Activated CD4-positive, alpha-beta memory T cell treated with anti-CD3 and anti-CD28 coated beads, Interleukin-2, amount 10 ng/mL, durations not matched to agents 7 days and 5 days (primary cell): ENCODE measurements around the gene HIP1R. TPM values are rescaled to one million over a fixed set of nuclear protein-coding genes. Genes with fewer than 3 reads are reported as not detected.

Source experiments
- CTCF ChIA-PET: fragments of 350-600 bp; sonication (Branson Sonifier 250); formaldehyde crosslinking; loops from one replicate; lab custom pipeline; 2021; ENCODE audit warnings: antibody characterized with exemption, inconsistent platforms; lab: Charles Lee
- POLR2A ChIA-PET: fragments of 350-600 bp; sonication (Branson Sonifier 250); formaldehyde crosslinking; loops from one replicate; lab custom pipeline; 2021; ENCODE audit warnings: antibody characterized with exemption; lab: Charles Lee
- DNase-seq: peaks from one replicate; pipeline ENCODE4 v3.0.0-alpha.2; 2020
- H3K27ac Mint-ChIP-seq: one replicate; pipeline ENCODE4 v1.8.0; 2021; ENCODE audit warnings: mild to moderate bottlenecking, mixed read lengths
- H3K27me3 Mint-ChIP-seq: one replicate; pipeline ENCODE4 v1.8.0; 2021; ENCODE audit warnings: mixed read lengths
- H3K36me3 Mint-ChIP-seq: one replicate; pipeline ENCODE4 v1.8.0; 2021; ENCODE audit warnings: low read depth, mixed read lengths
- H3K4me1 Mint-ChIP-seq: one replicate; pipeline ENCODE4 v1.8.0; 2021; ENCODE audit warnings: mixed read lengths
- H3K4me3 Mint-ChIP-seq: one replicate; pipeline ENCODE4 v1.8.0; 2021; ENCODE audit warnings: mild to moderate bottlenecking, mixed read lengths
- H3K9me3 Mint-ChIP-seq: one replicate; pipeline ENCODE4 v1.8.0; 2021; ENCODE audit warnings: mixed read lengths
- total RNA-seq, 2 experiments: library from RNA; stranded (reverse); gene quantifications; one replicate each; pipeline ENCODE4 v1.2.3, GENCODE V29; 2021

The HIP1R gene
- total RNA-seq, 2 experiments from 2014 or later = 23.4 to 24.7 TPM

DNA sequence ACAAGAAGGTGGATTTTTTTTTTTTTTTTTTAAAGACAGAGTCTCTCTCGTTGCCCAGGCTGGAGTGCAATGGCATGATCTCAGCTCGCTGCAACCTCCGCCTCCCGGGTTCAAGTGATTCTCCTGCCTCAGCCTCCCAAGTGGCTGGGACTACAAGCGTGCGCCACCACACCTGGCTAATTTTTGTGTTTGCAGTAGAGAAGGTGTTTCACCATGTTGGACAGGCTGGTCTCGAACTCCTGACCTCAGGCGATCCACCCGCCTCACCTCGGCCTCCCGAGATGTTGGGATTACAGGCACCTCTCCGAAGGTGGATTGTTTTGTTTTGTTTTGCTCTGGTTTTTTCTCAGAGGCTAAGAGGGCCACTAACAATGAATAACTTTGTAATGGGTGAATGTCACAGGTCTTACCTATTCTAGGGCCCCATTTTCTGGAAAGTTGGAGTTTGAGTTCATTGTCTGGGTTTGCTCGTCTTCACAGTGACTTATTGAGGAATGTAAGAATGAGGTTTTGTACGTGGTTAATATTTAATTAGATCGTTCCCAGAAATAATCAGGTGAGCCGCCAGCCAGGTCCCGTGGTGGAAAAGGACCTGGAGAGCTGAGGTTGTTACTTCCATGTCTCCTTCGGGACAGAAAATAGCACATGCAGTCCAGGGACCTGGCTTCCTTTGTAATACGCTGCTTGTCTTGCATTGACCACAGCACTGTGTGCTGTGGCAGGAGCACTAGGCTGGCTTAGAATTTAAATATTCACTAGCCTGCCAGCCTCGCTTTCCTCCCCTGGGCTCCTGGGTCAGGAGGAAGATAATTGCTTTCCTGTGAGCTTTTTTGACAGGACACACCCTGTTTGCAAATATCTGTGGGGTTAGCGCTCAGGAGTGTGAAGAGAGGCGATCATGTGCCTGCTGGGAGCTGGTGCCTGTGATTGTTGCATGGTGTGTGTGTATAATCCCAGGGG is 2.3 kb downstream of the HIP1R start:
- no peak for DNase-seq
- Mint-ChIP-seq H3K36me3 (peaks cover 2% of the 10 kb centered on the region), H3K9me3 (no peaks in the 10 kb centered on the region), H3K27ac (no peak overlapping the region), H3K4me3 (no peak overlapping the region), H3K4me1 (peaks cover 33% of the 10 kb centered on the region), H3K27me3 (peaks cover 12% of the 10 kb centered on the region)
- POLR2A ChIA-PET = no interaction called here
- CTCF ChIA-PET = no interaction called here

GRCh38 chr12:122838841-122839240 is 3.6 kb downstream of the HIP1R start:
- Mint-ChIP-seq H3K9me3 (no peaks in the 10 kb centered on the region), H3K27ac (no peak overlapping the region), H3K36me3 (peaks cover 2% of the 10 kb centered on the region), H3K4me3 (no peak overlapping the region), H3K27me3 (peaks cover 6% of the 10 kb centered on the region), H3K4me1 (peaks cover 30% of the 10 kb centered on the region)
- no peak for DNase-seq
- POLR2A ChIA-PET = no interaction called here
- CTCF ChIA-PET = no interaction called here

- CTCF ChIA-PET = interaction anchor here (1.6 kb wide), 1 partner anchor 46 kb away, joined by 6 read pairs; no protein-coding TSS in a partner anchor
- no peak for DNase-seq
- Mint-ChIP-seq H3K4me3 (no peak overlapping the region), H3K27ac (no peak overlapping the region), H3K9me3 (no peaks in the 10 kb centered on the region), H3K36me3 (peaks cover 2% of the 10 kb centered on the region), H3K4me1 (peaks cover 21% of the 10 kb centered on the region), H3K27me3 (no peaks in the 10 kb centered on the region)
- POLR2A ChIA-PET = interaction anchor here (0.9 kb wide), 1 partner anchor 12 kb away, joined by 3 read pairs; no protein-coding TSS in a partner anchor
Observed at GRCh38 chr12:122839907-122840554, 4.8 kb downstream of the HIP1R start.

GRCh38 chr12:122840580-122841513 is 5.6 kb downstream of the HIP1R start:
- no peak overlapping the region for H3K4me3 Mint-ChIP-seq
- ChIA-PET CTCF (interaction anchor here (1.6 kb wide), 1 partner anchor 47 kb away, joined by 6 read pairs; no protein-coding TSS in a partner anchor), POLR2A (no interaction called here)
- peaks cover 21% of the 10 kb centered on the region for H3K4me1 Mint-ChIP-seq
- H3K27me3 Mint-ChIP-seq = no peaks in the 10 kb centered on the region
- DNase-seq = no peak
- H3K9me3 Mint-ChIP-seq = no peaks in the 10 kb centered on the region
- no peak overlapping the region for H3K27ac Mint-ChIP-seq
- peaks cover 2% of the 10 kb centered on the region for H3K36me3 Mint-ChIP-seq

DNA sequence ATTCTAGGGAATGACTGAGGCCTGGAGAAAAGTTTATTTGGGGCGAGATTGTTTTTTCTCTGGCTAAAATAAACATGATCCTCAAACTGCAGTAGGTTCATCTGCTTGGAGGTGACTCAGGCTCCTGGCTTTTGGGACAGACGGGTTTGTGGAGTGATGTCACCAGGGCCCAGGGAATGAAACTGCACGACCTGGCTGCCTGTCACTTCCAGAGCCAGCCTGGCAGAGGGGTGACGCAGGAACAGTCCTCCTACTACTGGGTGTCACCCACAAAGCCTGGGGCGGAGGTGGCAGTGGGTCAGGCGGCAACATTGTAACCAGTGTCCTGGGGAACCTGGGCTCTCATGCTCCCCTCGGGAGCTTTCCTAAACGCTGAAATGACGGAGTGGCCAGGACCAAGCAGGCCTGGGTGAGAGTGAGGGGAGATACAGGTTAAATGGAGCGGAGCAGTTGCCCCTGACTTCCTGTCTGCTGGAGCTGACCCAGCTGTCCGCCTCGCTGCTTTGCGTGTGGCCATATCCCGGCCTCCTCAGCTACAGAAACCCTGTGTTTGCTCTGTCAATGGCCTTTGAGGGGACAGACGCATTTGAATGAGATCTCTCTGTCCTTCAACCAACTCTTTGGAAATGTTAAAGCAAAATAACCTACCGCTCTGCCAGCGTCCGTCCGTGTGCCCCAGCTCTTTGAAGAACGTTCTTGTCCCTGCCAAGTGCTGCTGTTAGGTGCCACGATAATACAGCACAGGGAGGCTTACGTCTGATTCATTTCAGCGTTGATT is 6.5 kb downstream of the HIP1R start:
- DNase-seq = no peak
- no peak overlapping the region for H3K27ac Mint-ChIP-seq
- H3K36me3 Mint-ChIP-seq = no peaks in the 10 kb centered on the region
- H3K9me3 Mint-ChIP-seq = no peaks in the 10 kb centered on the region
- CTCF ChIA-PET = no interaction called here
- POLR2A ChIA-PET = no interaction called here
- H3K27me3 Mint-ChIP-seq = no peaks in the 10 kb centered on the region
- peaks cover 16% of the 10 kb centered on the region for H3K4me1 Mint-ChIP-seq
- H3K4me3 Mint-ChIP-seq = no peak overlapping the region

DNA sequence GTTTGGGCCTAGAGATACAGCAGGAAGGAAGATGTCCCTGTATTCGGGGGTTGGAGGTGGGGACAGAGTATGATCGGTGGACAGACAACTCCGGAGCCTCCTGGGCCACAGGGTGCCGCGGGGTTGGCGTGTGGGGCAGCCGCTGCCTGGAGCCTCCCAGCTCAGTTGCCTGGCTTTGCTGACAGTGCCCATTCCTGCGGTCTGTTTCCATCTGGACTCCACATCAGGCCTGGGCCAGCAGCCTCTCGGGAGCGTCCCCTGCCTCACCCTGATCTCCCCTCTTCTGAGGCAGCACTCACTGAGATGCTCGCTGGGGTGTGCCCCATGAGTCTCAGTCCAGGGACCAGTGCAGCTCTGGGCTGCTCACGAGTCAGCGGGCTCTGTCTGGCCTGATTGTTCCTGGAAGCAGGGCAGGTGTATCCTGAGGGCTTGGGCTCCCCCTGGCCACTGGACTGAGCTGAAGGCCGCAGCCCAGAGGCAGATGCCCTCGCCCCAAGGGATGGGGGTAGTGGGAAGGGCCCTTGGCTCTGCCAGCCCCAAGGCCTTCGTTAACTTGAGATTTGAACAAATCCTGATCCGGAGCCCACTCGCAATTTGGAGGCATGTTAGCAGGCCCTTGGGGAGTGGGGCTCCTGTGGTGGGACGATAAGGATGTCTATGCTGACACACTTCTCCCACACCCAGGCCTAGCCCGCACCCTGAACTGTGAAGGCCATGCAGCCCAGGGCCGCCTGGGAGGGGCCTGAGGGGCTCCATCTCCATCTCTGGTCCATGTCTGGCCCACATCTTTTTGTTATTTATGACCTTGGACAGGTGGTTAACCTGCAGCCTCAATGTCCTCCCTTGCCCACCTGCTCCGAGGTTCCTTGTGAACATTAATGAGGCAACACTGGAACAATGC is 7.5 kb downstream of the HIP1R start:
- Mint-ChIP-seq H3K4me1 (peaks cover 8% of the 10 kb centered on the region), H3K27ac (no peak overlapping the region), H3K9me3 (no peaks in the 10 kb centered on the region), H3K36me3 (no peaks in the 10 kb centered on the region), H3K27me3 (no peaks in the 10 kb centered on the region), H3K4me3 (no peak overlapping the region)
- DNase-seq = no peak
- CTCF ChIA-PET = interaction anchor here (0.6 kb wide), 1 partner anchor 49 kb away, joined by 3 read pairs; no protein-coding TSS in a partner anchor
- POLR2A ChIA-PET = no interaction called here

DNA sequence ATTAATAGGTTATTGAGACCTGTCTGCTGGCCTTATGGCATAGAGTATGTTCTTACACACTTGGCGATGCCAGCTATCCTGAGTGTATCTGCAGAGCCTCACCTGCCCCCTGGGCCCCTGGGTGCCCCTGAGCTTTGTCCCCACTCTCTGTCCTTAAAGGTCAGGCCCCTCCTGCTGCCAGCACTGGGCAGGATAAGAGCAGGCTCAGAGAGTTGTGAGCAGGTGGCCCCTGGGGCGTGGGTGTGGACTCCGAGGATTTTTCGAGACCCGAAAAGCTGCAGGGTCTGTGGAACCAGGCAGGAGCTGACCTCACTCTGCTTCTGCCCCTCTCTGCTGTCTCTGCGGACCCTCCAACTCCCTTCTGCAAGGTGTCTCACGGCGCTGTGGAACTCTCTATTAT is 8.2 kb downstream of the HIP1R start:
- CTCF ChIA-PET = interaction anchor here (0.6 to 0.8 kb wide), 2 partner anchors 50 to 117 kb away, joined by 3 read pairs; no protein-coding TSS in a partner anchor
- Mint-ChIP-seq H3K9me3 (no peaks in the 10 kb centered on the region), H3K27me3 (no peaks in the 10 kb centered on the region), H3K4me1 (peaks cover 1% of the 10 kb centered on the region), H3K4me3 (no peak overlapping the region), H3K27ac (no peak overlapping the region), H3K36me3 (no peaks in the 10 kb centered on the region)
- POLR2A ChIA-PET = no interaction called here
- no peak for DNase-seq

DNA sequence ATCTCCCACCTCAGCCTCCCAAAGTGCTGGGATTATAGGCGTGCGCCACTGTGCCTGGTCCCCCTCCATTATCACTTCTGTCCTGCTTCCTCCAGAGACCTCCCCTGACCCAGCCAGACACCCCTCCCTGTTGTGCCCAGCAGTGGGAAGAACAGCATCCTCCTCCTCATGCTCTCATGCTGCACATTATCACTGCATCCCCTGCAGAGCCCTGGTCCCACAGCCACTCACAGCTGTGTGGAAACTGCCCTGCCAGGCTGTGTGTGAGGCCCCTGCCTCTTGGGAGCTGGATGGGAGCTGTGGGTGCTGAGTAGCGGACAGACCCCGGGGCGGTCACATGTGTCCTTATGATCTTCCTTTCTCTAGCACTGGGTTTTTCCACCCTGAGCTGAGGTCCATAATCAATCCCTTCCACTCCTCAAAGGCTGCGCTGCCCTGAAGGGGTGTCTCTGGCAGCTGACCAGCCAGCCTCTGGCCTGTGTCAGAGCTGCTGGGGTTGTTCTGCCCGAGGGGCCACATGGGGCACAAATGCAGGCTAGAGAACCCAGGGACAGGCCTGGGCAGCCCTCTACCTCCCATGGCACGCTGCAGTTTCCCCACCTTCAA is 9.2 kb downstream of the HIP1R start:
- POLR2A ChIA-PET = no interaction called here
- no peaks in the 10 kb centered on the region for H3K36me3 Mint-ChIP-seq

DNA sequence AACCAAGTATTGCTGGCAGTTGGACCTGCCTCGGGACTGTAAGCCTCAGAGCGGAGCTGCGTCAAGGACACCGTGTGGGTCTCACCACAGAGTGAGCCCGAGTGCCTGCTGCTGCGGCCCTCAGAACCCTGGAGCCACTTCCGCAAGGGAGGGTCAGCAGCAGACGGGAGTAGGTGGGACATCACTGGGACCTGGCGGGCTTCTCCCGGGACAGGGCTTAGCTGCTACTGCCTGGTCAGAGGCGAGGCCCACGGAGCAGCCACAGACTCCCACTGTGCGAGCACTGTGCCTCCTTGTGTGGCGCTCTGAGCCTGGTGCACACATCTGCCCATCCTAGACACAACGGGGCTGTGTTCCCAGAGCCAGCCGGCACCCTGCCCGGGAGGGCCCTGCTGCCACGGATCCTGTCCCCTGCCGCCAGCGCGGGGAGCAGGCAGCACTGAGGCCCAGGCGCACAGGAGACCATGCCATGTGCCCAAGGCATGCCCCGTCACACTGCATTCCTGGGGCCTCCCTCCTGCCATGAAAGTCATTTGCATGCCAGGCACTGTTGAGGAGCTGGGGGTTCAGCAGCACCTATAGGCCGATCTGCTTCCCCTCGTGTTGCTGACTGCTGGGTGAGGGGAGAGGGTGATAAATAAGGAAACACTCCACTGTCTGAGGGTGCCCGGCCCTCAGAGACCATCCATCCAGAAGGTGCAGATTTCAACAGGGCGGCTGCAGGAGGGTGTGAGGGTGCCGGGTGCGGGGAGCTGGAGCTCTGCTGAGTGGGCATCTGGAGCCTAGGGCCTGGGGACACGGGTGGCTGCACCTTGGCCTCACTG is 10.0 kb downstream of the HIP1R start:
- H3K4me3 Mint-ChIP-seq = no peak overlapping the region
- no peak for DNase-seq
- H3K36me3 Mint-ChIP-seq = no peaks in the 10 kb centered on the region
- ChIA-PET POLR2A (no interaction called here), CTCF (interaction anchor here (1.3 kb wide), 1 partner anchor 51 kb away, joined by 4 read pairs; no protein-coding TSS in a partner anchor)
- no peaks in the 10 kb centered on the region for H3K27me3 Mint-ChIP-seq
- no peaks in the 10 kb centered on the region for H3K9me3 Mint-ChIP-seq
- H3K4me1 Mint-ChIP-seq = no peaks in the 10 kb centered on the region
- H3K27ac Mint-ChIP-seq = no peak overlapping the region

More for the DNA sequence above, 9.2 kb downstream of the HIP1R start:
- CTCF ChIA-PET = interaction anchor here (0.8 kb wide), 1 partner anchor 116 kb away, joined by 3 read pairs; no protein-coding TSS in a partner anchor
- no peaks in the 10 kb centered on the region for H3K27me3 Mint-ChIP-seq
- H3K4me1 Mint-ChIP-seq = no peaks in the 10 kb centered on the region
- H3K9me3 Mint-ChIP-seq = no peaks in the 10 kb centered on the region
- no peak for DNase-seq
- no peak overlapping the region for H3K27ac Mint-ChIP-seq
- H3K4me3 Mint-ChIP-seq = no peak overlapping the region

DNA sequence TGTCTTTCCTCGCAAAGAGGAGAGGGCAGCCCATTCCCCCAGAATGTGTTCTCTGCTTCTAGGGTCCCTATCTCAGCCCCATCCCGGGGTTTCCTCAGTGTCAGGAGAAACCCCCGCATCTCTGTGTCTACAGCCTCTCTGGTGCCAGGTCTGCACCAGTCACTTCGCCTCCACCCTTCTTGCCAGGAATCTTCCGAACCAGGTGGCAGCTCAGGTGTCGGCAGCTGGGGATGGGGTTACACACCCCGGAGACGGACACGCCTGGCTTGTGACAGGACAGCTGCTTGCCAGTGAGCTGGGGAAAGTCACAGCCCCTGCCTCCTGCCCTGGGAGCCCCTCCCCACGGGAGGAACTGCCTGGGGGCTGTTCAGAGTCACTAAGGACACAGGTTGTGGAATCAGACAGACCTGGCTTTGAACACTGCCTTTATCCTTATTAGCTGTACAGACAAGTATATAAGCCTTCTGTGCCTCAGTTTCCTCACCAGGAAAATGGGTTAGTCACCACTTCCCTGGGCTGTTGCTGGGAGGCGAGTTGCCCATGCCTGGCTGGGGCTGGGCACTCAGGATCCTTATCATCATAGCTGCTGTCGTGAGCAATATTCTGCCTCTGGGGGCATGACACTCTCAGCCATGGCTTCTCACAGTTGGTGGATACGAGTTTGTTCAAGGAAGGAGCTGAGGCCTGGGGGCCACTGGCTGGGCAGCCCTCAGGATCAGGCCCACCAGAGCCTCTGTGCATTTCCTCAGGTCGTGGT is 10.8 kb downstream of the HIP1R start:
- Mint-ChIP-seq H3K27ac (no peak overlapping the region), H3K9me3 (no peaks in the 10 kb centered on the region), H3K4me3 (no peak overlapping the region), H3K27me3 (no peaks in the 10 kb centered on the region), H3K4me1 (no peaks in the 10 kb centered on the region), H3K36me3 (no peaks in the 10 kb centered on the region)
- DNase-seq = no peak
- CTCF ChIA-PET = interaction anchor here (1.3 kb wide), 1 partner anchor 52 kb away, joined by 4 read pairs; no protein-coding TSS in a partner anchor
- POLR2A ChIA-PET = no interaction called here
